ENCODE measurements around the gene PLXDC2. TPM values are rescaled to one million over a fixed set of nuclear protein-coding genes. Genes with fewer than 3 reads are reported as not detected.

PLXDC2 gene
- total and polyA plus RNA-seq, 2 donors (not counting 1 experiment from before 2014, with no cell fraction given) = 4.2 to 5.1 TPM

DNA sequence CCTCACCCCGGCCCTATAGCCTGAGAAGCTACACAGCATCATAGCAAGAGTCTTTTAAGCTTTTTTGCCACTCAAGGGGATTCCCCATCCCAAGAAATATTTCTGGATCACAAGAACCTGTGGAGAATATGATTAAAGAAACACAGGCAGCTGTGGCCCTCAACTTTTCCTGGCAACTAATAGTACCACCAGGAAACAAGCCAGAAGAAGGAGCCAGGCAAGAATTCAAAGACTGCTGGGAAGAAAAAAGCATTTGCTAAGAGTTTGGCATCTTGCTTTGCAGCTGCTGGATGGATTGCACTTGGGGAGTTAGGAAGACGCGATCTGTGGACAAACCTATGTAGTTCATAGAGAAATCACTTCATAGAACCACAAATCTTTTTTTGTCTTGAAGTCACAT lies 437.8 kb downstream of the PLXDC2 start:
- DNase-seq (ENCODE audit: low read depth in 2 of 2) = peak; percentile 42 to 73
- H4K20me1 ChIP-seq (ENCODE audit: control insufficient read depth, extremely low read depth, insufficient read depth, low read length) = no peaks in the 10 kb centered on the region
- H3K4me3 ChIP-seq (replicated peaks in 1 of 4; ENCODE audit: control extremely low read depth in 1 of 4, insufficient read depth in 1 of 4, low read depth in 3 of 4, low read length in 4 of 4) = no peak overlapping the region
- H2AFZ ChIP-seq (ENCODE audit: low read length) = no peak overlapping the region
- H3K4me1 ChIP-seq (ENCODE audit: control insufficient read depth, extremely low read depth, insufficient read depth, low read length) = no peaks in the 10 kb centered on the region
- H3K27me3 ChIP-seq (ENCODE audit: control insufficient read depth, insufficient read depth, low read length) = no peaks in the 10 kb centered on the region
- H3K36me3 ChIP-seq (ENCODE audit: control insufficient read depth, insufficient read depth, low read length) = no peaks in the 10 kb centered on the region
- H3K27ac ChIP-seq (ENCODE audit: insufficient read depth, low read length) = no peak overlapping the region
- no peak for TF ChIP-seq EZH2 (IDR thresholded peaks at IDR 0.05; ENCODE audit: low read length, missing control alignments)
- TF ChIP-seq CTCF (conservative IDR thresholded peaks at IDR 0.05 in 1 of 2, IDR thresholded peaks at IDR 0.05 in 1 of 2; ENCODE audit: low read depth in 1 of 2, low read length in 2 of 2) = no peak
- no peak overlapping the region for H3K4me2 ChIP-seq (ENCODE audit: extremely low read depth, insufficient read depth, low read length)
- H3K9me3 ChIP-seq (ENCODE audit: control insufficient read depth, insufficient read depth, low read depth, low read length) = no peaks in the 10 kb centered on the region
- no peak overlapping the region for H3K9ac ChIP-seq (ENCODE audit: insufficient read depth, low read length)
- H3K79me2 ChIP-seq (ENCODE audit: control insufficient read depth, insufficient read depth, low read length) = no peaks in the 10 kb centered on the region

GRCh38 chr10:20254497-20254896 lies 438.3 kb downstream of the PLXDC2 start:
- H2AFZ ChIP-seq (ENCODE audit: low read length) = no peak overlapping the region
- no peaks in the 10 kb centered on the region for H3K79me2 ChIP-seq (ENCODE audit: control insufficient read depth, insufficient read depth, low read length)
- no peaks in the 10 kb centered on the region for H4K20me1 ChIP-seq (ENCODE audit: control insufficient read depth, extremely low read depth, insufficient read depth, low read length)
- no peak overlapping the region for H3K4me3 ChIP-seq (replicated peaks in 1 of 4; ENCODE audit: control extremely low read depth in 1 of 4, insufficient read depth in 1 of 4, low read depth in 3 of 4, low read length in 4 of 4)
- no peaks in the 10 kb centered on the region for H3K27me3 ChIP-seq (ENCODE audit: control insufficient read depth, insufficient read depth, low read length)
- no peaks in the 10 kb centered on the region for H3K4me1 ChIP-seq (ENCODE audit: control insufficient read depth, extremely low read depth, insufficient read depth, low read length)
- no peak for TF ChIP-seq EZH2 (IDR thresholded peaks at IDR 0.05; ENCODE audit: low read length, missing control alignments)
- no peak for TF ChIP-seq CTCF (conservative IDR thresholded peaks at IDR 0.05 in 1 of 2, IDR thresholded peaks at IDR 0.05 in 1 of 2; ENCODE audit: low read depth in 1 of 2, low read length in 2 of 2)
- no peak overlapping the region for H3K27ac ChIP-seq (ENCODE audit: insufficient read depth, low read length)
- no peaks in the 10 kb centered on the region for H3K9me3 ChIP-seq (ENCODE audit: control insufficient read depth, insufficient read depth, low read depth, low read length)
- H3K4me2 ChIP-seq (ENCODE audit: extremely low read depth, insufficient read depth, low read length) = no peak overlapping the region
- H3K36me3 ChIP-seq (ENCODE audit: control insufficient read depth, insufficient read depth, low read length) = no peaks in the 10 kb centered on the region
- DNase-seq (ENCODE audit: low read depth in 2 of 2) = no peak
- H3K9ac ChIP-seq (ENCODE audit: insufficient read depth, low read length) = no peak overlapping the region

DNA sequence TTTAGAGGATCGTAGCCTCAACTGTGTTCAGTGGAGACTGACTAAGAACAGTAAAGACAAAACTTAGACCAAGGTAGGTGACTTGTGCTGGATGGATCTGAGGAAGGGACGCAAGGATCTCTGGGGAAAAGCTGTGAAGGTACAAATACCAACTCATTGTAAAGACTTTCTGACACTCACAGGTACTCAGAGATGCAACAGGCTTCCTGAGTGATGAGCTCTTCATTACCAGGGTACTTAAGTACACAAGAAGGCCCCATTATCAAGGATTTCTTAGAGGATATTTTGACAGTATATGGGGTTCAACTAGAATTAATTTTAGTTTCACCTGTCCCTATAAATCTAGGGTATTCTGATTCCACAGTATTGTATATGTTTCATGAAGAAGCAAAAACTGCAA lies 440.7 kb downstream of the PLXDC2 start:
- Histone ChIP-seq H2AFZ (ENCODE audit: low read length) (no peak overlapping the region), H3K27me3 (ENCODE audit: control insufficient read depth, insufficient read depth, low read length) (no peaks in the 10 kb centered on the region), H3K4me3 (replicated peaks in 1 of 4; ENCODE audit: control extremely low read depth in 1 of 4, insufficient read depth in 1 of 4, low read depth in 3 of 4, low read length in 4 of 4) (no peak overlapping the region), H3K9ac (ENCODE audit: insufficient read depth, low read length) (no peak overlapping the region), H3K36me3 (ENCODE audit: control insufficient read depth, insufficient read depth, low read length) (no peaks in the 10 kb centered on the region), H3K4me1 (ENCODE audit: control insufficient read depth, extremely low read depth, insufficient read depth, low read length) (no peaks in the 10 kb centered on the region), H3K27ac (ENCODE audit: insufficient read depth, low read length) (no peak overlapping the region), H3K79me2 (ENCODE audit: control insufficient read depth, insufficient read depth, low read length) (no peaks in the 10 kb centered on the region), H4K20me1 (ENCODE audit: control insufficient read depth, extremely low read depth, insufficient read depth, low read length) (no peaks in the 10 kb centered on the region), H3K4me2 (ENCODE audit: extremely low read depth, insufficient read depth, low read length) (no peak overlapping the region), H3K9me3 (ENCODE audit: control insufficient read depth, insufficient read depth, low read depth, low read length) (no peaks in the 10 kb centered on the region)
- DNase-seq (ENCODE audit: low read depth in 2 of 2) = no peak
- no peak for TF ChIP-seq EZH2 (IDR thresholded peaks at IDR 0.05; ENCODE audit: low read length, missing control alignments)
- TF ChIP-seq CTCF (conservative IDR thresholded peaks at IDR 0.05 in 1 of 2, IDR thresholded peaks at IDR 0.05 in 1 of 2; ENCODE audit: low read depth in 1 of 2, low read length in 2 of 2) = no peak
